GM21447 (cell line): ENCODE results near the gene ANGPTL4.
"Not testable (repeated sequence)": the region's sequence is repeated elsewhere in the genome, so short reads cannot be mapped to it uniquely, and the experiment has no call there.

Source experiments
- ATAC-seq: cut with Tn5 transposase; IDR thresholded peaks from one replicate; pipeline ENCODE4 v1.9.1; 2021; ENCODE audit not compliant: unreplicated experiment

Gene ANGPTL4

GRCh38 chr19:8389891-8390616, 26.1 kb downstream of the ANGPTL4 start, which contains the start of gene RAB11B:
TSS of gene RAB11B (plus strand) at chr19:8390360. CDS start at chr19:8390417, 57 bp downstream.
- peak; percentile 87 for ATAC-seq

- ATAC-seq = peak; percentile 33
These were observed 26.6 kb downstream of the ANGPTL4 start for GRCh38 chr19:8390617-8390981.

GRCh38 chr19:8391198-8392016, 27.5 kb downstream of the ANGPTL4 start:
- no peak for ATAC-seq

GRCh38 chr19:8392017-8392591, 28.1 kb downstream of the ANGPTL4 start:
- ATAC-seq = no peak

GRCh38 chr19:8393192-8393870, 29.4 kb downstream of the ANGPTL4 start:
- ATAC-seq = no peak

- no peak for ATAC-seq
These were observed 29.9 kb downstream of the ANGPTL4 start for GRCh38 chr19:8393871-8394250.

GRCh38 chr19:8395621-8396082, 31.7 kb downstream of the ANGPTL4 start:
- no peak for ATAC-seq

GRCh38 chr19:8396185-8396562, 32.2 kb downstream of the ANGPTL4 start:
- no peak for ATAC-seq

- ATAC-seq = no peak
These were observed 32.7 kb downstream of the ANGPTL4 start for GRCh38 chr19:8396563-8397203.

GRCh38 chr19:8397271-8397670, 33.3 kb downstream of the ANGPTL4 start:
- ATAC-seq = no peak

- no peak for ATAC-seq
These were observed 33.9 kb downstream of the ANGPTL4 start for GRCh38 chr19:8397746-8398310.

- ATAC-seq = no peak
These were observed 34.4 kb downstream of the ANGPTL4 start for GRCh38 chr19:8398311-8398771.

GRCh38 chr19:8399681-8400188, 35.8 kb downstream of the ANGPTL4 start:
- no peak for ATAC-seq

GRCh38 chr19:8401981-8402411, 38.0 kb downstream of the ANGPTL4 start:
- no peak for ATAC-seq

GRCh38 chr19:8403098-8403819, 39.3 kb downstream of the ANGPTL4 start:
- ATAC-seq = no peak

GRCh38 chr19:8403820-8404109, 39.8 kb downstream of the ANGPTL4 start:
- no peak for ATAC-seq

- ATAC-seq = no peak
These were observed 40.6 kb downstream of the ANGPTL4 start for GRCh38 chr19:8404391-8405151.

GRCh38 chr19:8410718-8411117, 46.8 kb downstream of the ANGPTL4 start:
- not testable (repeated sequence) for ATAC-seq
